C4-2B (cell line): ENCODE measurements around the gene SRSF1.
"Not testable (repeated sequence)": the region's sequence is repeated elsewhere in the genome, so short reads cannot be mapped to it uniquely, and the experiment has no call there.

Experiments used
- ZFX ChIP-seq: fragments of 450-650 bp; IDR thresholded peaks from 2 replicates; pipeline ENCODE4 v1.6.1; 2017
- TF ChIP-seq, protein P1 (sequence below): fragments of 450-650 bp; conservative IDR thresholded peaks from 2 replicates; pipeline ENCODE4 v1.5.1; 2017; ENCODE audit warnings: mild to moderate bottlenecking

DNA sequence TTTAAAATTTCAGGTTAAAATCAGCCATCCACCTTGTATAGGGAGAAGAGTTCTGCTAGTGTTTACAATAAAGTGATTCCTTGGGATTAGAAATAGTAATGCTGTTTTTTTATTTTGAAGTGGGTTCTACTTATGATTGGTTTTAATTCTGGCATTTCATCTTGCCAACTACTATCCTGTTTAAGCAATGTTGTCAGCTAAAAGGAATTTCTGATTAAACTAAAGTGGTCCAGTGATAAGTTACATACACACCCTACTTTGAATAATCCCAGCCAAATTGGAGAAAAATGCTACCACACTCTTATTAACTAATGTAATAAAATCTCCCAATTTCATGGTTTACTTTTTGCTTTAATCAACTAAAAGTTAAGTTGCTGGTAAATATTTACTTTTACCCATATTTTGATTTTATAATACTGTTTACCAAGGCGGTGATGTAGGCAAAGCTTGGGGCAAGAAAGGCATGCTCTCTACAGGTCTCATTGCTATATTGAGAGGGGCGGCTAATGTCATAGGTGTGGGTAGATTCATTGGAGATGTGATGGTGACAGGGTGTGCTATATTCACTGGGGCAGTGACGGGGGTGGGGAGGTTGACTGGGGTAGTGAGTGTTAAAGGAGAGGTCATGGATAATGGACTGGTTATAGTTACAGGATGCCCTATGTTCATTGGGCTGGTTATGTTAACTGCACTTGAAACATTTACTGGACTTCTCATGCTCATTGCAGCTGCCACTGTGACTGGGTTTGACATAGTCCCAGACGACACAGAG, 32.8 kb downstream of the SRSF1 start:
- TF ChIP-seq, protein P1, sequence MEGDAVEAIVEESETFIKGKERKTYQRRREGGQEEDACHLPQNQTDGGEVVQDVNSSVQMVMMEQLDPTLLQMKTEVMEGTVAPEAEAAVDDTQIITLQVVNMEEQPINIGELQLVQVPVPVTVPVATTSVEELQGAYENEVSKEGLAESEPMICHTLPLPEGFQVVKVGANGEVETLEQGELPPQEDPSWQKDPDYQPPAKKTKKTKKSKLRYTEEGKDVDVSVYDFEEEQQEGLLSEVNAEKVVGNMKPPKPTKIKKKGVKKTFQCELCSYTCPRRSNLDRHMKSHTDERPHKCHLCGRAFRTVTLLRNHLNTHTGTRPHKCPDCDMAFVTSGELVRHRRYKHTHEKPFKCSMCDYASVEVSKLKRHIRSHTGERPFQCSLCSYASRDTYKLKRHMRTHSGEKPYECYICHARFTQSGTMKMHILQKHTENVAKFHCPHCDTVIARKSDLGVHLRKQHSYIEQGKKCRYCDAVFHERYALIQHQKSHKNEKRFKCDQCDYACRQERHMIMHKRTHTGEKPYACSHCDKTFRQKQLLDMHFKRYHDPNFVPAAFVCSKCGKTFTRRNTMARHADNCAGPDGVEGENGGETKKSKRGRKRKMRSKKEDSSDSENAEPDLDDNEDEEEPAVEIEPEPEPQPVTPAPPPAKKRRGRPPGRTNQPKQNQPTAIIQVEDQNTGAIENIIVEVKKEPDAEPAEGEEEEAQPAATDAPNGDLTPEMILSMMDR: not testable (repeated sequence)
- not testable (repeated sequence) for TF ChIP-seq ZFX
